Stimulated activated CD4-positive, alpha-beta T cell treated with anti-CD3 and anti-CD28 coated beads, Interleukin-15, amount 100 ng/mL, for 48 hours (primary cell): ENCODE measurements around the gene ITGB5.
"Not testable (repeated sequence)": the region's sequence is repeated elsewhere in the genome, so short reads cannot be mapped to it uniquely, and the experiment has no call there.

Source experiments
- DNase-seq, 2 donors: peaks; one replicate each; pipeline ENCODE4 v3.0.0-alpha.2; 2020; ENCODE audit warnings: low read depth in 2 of 2

The ITGB5 gene

DNA sequence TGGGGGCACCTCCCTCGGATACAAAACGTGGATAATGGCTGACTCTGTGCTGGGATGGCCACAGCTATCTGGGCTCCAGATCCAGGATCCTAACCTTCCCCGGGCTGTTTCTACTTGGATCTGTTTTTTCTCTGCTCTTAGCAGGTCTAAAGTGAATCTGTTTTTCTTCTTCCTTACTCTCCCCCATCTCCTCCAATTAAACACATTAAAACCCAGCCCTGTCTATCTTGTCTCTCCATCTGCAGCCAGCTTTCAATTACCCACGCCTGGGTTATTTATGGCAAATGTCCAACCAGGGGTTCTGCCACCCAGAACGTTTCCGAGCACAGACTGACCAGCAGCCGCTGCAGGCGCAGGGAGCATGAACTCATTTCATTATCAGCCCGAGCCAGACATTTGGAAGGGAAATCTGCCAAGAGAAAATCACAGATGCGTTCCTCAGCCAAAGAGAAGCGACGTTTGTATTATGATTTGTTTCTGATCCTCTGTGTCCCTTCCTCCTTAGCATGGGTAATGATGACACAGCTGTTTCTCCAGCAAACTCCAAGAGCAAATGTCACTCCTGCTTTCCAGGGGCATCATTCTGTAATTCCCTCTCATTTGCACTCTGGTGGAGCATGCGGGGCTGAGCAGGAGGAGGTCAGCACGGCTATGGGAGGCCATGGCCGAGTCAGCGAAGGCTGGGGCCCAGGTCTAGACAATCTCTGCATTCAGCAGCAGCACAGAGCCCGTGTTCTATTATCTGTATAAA is 114.9 kb downstream of the ITGB5 start:
- no peak for DNase-seq

DNA sequence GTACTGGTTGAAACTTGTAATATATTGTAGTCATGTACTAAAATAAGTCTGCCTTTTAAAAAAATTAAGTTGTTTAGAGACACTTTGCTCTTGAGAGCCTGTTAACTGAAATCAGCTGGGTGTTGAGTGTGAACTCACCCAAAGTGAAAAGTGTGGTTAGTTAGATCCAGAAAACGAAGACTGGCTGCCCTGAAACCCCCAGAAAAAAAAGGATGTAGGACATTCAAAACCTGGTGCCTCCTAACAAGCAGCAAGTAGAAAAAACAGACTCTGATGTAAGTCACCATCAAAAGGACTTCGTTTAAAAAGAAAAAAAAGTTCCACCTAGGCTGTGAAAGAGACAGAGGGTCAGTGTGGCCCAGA is 116.1 kb downstream of the ITGB5 start:
- no peak for DNase-seq

DNA sequence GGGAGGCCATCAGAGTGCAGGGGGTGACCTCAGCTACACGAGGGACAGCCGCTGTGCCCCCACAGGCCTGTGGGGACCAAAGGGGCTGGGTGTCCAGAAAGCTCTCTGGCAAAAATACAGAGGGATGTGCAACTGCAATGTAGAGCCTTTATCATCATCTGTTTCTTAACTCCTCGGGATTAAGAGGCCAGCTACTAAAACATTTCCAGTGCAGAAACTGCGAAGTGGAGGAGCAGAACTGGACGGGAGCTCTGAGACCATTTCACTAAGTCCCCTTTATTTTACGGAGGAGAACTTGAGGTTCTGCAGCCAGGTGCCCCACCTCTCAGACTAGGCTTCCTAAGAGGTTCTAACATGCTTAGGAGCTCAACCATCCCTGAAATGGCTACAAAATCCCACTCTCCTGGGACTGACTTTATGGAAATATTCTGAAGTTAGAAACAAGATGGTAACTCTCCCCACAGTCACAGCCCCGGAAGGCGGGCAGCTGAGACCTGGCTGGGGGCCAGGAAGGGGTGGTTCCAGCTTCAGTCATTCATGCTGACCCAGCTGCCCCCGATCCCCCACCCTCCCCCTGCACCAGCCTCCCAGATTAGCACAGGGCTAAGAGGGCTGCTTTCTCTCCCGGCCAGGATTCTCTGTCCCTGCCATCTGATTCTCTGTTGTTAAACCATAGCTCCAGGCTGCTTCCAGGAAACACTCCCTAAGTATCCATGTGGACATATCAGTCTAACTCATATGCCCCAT is 116.7 kb downstream of the ITGB5 start:
- DNase-seq, result no peak

DNA sequence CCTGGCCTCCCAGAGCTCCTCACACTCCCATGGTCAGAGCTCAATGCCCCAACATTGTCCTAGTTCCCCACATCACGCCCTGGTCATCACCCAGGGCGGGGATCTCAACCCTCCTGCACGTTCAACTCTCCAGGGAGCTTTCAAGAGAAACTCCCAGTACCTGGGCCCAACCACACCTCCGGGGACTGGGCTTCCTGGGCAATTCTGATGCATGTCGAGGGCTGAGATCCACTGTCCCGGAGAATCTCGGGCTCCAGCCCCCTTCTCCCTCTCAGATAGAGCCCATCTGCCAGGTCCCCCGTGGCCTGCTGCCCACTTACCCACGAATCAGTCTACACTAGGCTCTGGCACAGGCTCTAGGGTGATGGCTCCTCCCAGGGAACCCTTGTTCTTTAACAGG is 117.7 kb downstream of the ITGB5 start:
- no peak for DNase-seq

DNA sequence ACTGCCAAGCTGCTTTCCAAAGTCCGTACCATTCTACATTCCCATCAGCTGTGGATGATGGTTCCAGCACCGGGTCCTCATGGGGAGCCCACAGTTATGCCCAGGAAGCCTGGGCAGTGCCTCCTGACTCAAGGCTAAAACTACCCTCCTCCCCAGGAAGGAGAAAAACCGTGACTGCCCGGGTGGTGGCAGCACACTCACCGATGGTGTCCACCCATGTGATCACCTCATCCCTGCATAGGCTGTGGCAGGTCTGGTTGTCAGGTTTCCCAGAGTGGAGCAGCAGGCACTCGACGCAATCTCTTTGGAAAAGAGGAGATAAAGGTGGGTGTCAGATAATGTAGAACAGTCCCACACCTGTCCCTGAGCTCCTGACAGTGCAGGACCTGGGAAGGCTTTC is 118.4 kb downstream of the ITGB5 start:
- peak in 1 of 2 donors; percentile 21 for DNase-seq

DNA sequence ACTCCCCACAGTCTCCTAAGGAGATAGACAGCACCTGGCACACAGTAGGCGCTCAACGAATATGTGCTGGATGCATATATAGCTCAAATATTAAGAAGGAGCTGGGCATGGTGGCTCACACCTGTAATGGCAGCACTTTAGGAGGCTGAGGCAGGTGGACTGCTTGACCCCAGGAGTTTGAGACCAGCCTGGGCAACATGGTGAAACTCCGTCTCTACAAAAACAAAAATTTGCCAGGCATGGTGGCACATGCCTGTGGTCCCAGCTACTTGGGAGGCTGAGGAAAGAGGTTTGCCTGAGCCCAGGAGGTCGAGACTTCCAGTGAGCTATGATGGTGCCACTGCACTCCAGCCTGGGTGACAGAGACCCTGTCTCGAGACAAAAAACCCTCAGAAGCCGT is 119.5 kb downstream of the ITGB5 start:
- DNase-seq, result no peak

DNA sequence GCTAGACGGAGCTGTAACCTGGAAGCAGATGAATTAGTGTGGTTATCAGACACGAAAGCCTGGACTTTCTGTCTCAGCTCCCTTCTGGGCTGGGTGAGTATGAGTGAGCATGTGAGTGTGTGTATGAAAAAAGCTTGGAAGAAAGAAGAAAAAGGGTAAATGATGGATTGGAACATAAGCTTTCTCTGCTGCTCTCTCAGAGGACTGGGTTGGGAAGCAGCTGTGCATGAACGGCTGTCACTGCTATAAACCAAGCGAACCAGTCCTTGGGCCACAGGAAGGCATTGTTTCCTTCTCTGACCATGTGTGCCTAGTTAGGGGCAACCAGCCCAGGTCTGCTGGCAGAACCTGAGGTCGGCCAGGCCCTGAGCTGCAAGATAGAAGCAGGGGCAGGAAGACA is 119.9 kb downstream of the ITGB5 start:
- DNase-seq, result no peak

DNA sequence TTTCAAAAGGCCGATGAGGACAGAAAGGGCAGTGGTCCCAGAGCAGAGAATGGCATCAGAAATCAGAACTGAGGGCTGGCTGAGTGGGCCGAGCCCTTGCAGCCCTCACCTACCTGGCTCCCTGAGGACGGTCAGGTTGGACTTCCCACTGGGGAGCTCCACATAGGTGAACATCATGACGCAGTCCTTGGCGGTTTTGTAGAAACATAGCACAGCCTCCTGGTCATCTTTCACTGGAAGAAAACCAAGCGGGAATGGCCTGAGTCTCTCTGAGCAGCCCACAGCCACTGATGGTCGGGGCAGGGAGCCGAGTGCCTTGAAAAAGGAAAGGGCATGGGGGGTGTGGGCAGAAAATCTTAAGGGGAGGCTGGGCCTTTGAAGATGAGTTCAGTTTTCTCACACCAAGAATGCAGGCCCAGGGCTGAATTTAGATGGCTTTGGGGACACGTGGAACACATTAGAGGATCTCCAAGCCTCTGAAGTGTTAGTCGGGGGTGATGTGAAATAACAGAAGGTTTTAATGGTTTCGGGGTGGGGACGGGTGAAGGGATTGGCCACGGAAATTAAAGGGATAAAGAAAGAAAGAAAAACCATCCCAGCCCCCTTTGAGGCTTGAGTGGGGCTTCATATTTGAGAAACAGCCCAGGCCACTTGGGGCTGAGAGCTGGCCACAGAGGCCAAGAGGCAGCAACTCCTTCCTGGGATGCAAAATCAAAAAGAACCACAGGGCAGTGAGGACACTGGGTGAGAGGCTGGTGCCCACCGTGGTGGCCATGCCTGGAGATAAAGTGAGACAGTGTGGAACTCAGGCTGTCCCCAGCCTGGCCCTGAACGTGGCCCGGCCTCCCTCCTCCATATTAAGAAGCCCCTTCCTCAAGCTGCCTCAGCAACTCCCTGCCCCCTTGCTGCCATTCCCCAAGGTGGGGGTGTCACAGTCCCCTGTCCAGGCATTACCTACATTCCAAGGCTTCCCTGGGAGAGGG is 120.8 kb downstream of the ITGB5 start:
- no peak for DNase-seq

DNA sequence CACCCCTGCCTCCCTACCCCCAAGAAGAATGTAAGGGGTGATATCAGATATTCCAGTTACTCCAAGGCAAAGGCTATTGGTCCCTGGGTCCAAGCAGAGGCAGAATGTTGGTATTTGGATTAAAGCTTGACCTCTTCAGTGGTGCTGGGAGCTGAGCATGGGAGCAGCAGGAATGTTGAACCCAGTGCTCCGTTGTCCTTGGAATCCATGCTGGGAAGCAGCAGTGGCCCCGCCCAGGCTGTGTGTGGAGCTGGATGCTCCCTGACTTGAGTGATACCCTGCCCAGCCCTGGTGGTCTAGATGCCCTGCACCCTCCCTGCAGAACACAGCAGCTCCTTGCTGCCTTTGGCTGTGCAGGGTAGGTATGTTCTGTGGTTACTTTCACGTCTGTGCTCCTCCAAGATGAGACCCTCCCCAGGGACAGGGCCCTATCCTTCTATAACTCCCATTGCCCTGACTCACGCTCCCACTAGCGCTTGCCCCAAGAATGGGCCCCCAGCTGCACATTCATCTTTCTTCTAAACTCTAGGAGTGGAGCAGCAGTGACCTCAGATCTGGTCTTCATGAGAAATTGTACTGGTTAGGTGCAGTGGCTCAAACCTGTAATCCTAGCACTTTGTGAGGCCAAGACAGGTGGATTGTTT is 121.8 kb downstream of the ITGB5 start:
- no peak for DNase-seq

DNA sequence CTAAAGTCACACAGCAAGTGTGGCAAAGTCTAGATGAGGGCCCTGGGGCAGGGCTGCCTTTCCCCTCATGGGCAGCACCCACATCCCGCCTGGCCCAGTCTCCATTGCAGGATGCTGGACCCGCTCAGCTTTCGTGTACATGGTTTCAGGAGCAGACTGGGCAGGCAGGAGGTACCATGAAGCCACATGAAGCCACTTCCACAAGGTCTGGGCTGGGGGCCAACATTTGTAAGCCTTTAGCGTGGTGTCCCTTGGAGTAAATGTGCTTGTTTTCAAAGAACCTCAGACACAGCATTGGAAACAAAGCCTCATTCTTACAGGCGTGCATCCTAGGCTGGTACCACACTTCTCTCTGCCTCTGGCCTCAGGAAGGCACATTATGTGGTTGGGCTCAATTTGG is 122.4 kb downstream of the ITGB5 start:
- DNase-seq, result no peak

DNA sequence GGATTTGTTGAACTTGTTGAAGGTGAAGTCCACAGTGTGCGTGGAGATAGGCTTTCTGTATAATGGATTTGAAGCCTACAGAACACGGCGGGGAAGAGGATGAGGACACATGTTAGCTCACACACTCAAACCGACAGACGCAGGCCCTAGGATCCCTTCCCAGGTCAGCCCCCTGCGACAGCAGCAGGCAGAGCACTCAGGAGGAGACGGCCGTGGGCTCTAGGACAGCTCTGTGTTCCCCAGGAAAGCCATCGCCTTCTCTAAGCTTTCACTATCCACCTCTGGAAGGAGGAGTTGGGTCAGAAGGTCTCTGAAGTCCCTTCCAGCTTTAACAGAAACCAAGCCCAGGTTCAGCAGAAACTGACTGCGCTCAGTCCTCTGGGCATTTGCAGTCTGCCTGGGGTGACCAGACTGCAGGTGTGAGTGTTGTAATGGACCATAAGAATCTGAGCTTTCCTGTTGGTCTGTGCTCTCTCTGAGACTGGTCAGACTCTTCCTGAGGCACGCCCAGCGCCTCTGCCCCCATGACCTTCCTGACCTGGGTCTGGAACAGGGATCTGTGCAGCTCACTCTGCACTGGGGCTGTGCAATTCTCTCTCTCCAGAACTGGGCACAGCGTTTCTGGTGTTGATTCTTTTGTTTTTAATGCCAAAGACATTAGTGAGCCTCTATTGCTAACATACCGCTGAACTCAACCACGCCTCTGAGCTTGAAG is 123.4 kb downstream of the ITGB5 start:
- no peak for DNase-seq

DNA sequence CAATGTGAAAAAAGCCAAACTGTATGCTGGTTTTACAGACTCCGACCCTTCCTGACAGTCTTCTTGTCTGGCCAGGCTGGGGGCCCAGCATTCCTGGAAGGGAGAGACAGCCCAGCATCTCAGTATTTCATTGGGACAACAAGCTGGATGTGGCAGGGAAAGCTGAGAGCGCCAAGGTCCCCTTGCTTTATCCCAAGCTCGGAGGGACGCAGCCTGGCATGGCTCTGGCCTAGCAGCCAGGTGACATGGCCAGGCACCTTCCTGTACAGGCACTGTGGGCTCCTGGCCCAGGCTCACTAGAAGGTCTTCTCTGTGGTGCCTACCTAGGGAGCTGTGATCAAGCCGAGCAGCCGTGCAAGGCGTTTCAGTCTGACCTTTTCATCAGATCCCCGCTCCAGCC is 124.0 kb downstream of the ITGB5 start:
- DNase-seq, result no peak

DNA sequence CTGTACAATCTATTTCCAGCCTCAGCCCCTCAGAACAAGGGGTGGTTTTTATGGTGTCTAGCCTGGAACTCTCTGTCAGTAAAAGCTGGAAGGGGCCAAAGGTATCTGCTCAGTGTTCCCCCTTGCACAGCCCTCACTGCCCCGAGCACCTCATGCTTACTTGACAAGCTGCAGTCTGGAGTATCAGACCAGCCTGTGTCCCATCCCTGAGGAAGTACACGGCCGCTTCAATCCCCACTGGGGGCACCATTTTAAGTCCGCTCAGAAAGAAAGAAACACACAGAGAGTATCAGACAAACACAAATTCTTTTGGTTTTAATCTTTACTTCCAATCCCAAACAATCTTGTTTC is 124.5 kb downstream of the ITGB5 start:
- DNase-seq, result no peak

DNA sequence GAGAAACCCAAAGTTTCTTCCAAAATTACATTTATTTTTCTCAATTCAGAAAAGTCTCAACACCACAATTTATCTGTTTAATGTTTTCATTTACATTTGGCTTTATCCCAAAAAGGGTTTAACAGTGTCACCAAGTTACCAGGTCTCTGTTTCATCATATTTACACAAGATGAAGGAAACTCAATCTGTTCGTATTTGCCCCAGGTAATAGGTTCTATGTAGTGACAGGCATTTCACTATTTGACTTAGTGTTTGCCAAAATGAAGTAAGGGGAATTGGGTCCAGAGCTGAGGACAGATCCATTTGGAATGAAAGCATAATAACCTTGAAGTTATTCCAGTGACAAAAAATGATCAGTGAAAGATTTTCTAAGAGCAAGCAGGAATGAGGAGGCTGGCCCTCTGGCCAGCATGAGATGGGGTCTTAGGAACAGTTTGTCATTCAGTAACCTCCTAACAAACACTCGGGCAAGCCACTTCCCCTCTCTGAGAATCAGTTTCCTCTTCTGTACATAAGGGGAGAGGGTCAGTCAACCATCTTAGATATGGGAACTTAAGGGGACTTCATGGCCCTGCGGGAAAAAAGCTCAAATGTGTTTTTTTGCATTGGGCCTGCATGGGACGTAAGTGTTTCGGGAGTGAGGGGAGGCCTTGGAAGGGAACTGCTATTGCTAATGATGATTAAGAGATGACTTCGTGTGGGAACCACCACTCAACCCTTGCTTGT is 125.1 kb downstream of the ITGB5 start:
- DNase-seq, result no peak

DNA sequence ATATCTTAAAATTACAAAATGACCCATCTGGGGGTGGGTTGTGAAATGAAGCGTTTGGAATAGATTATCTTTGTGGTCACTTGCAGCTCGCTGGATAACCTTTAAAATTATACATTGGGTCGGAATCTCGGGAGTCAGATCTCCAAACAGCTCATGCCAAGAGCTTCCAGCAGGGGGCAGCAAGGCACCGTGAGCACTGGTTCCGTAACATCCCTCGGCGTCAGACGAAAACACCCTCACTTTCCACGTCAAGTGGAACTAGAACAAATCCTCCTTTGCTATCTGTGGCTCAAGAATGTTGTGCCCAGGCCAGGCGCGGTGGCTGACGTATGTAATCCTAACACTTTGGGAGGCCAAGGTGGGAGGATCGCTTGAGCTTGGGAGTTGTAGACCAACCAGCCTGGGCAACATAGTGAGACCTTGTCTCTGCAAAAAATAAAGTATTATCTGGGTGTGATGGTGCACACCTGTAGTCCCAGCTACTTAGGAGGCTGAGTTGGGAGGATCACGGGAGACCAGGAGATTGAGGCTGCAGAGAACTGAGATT is 125.8 kb downstream of the ITGB5 start:
- DNase-seq, result peak; percentile 32 to 67

DNA sequence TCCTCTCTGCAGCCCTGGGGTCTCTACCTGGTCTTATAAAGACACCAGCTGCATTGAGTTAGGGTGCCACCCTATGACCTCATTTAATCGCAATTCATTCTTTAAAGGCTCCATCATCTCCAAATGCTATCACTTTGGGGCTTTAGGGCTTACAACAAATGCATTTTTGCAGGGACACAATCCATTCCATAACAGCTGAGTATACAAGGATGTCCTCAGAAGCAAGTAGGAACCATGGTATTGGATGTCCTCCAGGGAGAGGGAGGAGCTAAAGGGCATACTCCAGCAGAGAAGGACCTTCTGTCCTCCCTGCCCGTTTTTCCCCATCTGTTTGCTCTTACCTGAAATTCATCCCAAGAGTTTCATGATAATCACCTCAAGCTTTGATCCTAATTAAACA is 126.6 kb downstream of the ITGB5 start:
- DNase-seq, result no peak

DNA sequence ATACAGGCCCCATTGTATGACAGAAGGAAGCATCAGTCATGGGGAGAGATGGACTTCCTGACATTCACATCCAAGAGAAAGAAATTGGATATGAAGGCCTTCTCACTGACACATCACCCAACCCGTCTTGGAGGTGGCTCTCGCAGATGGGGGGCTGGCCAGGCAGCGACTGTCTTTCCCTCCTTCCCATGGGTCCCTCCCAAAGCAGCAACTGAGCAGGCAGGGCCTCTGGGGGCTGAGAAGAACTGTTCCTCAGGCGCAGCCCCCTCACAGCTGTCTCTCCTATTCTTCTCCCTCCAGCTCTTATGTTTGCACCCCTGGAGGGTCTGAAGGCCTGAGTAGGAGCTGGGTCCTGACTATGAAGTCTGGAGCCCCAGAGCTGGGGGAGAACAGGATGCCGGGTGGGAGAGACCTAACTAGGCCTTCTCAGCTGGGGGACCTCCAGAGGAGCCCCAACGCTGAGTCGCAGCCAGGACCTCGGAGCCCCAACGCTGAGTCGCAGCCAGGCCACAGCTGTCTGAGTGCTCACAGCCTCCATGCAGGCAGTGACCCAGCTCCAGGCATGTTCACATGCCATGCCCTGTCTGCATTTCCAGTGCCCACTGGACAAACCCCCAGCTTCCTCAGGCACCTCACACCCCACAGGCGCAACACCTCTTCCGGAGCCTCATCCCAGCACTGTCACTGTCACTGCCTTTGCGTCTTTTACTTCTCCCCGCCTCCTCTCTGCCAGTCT is 127.3 kb downstream of the ITGB5 start:
- DNase-seq, result no peak

DNA sequence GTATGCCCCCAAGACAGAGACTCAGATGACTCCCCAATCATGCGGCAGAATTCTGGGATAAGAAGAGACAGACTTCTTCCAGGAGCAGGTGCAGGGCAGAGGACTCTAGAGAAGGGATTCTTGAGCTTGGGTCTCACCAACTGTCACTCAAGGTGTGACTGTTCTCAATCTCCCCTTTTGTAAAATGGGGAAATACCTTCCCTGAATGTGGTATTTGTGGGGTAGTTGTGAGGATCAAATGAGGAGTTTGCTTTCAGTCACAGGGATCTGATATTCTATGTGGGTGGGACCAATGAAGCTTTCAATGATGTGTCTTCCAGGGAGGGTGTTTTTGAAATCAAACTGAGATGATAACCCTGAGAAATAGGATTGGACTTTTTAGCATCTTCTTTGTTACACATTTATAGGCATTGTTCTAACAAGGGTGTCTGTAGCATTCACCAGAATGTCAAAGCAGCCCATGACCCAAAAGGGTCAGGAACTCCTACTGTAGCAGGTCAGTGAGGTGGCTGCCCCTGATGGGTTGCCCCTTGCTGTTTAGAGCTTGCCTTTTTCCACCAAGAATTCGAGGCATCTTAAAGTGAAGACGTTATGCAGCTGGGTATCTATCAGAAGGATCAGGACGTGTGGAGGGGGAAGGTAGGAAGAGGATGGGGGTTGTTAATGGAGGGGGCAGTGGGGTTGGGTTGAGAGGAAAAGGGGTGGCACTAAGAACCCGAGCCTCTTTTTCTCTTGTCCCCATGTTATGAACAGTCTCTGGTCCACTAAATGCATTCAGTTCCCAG is 128.1 kb downstream of the ITGB5 start:
- no peak for DNase-seq

DNA sequence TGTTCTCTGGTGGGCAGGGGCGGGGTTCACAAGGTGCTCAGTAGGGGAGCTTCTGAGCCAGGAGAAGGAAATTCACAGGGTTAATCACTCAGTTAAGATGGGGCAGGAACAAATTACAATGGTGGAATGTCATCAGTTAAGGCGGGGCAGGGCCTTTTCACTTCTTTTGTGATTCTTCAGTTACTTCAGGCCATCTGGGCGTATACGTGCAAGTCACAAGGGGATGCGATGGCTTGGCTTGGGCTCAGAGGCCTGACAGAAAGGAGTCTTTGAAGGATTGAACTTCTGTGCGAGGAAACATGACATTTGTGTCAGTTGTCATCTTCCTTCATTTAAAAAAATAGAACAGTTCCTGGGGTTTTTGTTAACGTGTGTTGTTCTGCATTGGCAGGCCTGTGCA is 129.2 kb downstream of the ITGB5 start:
- not testable (repeated sequence) for DNase-seq
